HG03196 (cell line): ENCODE results near the gene ESYT2.
"Not testable (repeated sequence)": the region's sequence is repeated elsewhere in the genome, so short reads cannot be mapped to it uniquely, and the experiment has no call there.

ENCODE experiments used
- ATAC-seq: cut with Tn5 transposase; IDR thresholded peaks from one replicate; pipeline ENCODE4 v1.9.1; 2021; ENCODE audit not compliant: unreplicated experiment

ESYT2 gene, protein sequence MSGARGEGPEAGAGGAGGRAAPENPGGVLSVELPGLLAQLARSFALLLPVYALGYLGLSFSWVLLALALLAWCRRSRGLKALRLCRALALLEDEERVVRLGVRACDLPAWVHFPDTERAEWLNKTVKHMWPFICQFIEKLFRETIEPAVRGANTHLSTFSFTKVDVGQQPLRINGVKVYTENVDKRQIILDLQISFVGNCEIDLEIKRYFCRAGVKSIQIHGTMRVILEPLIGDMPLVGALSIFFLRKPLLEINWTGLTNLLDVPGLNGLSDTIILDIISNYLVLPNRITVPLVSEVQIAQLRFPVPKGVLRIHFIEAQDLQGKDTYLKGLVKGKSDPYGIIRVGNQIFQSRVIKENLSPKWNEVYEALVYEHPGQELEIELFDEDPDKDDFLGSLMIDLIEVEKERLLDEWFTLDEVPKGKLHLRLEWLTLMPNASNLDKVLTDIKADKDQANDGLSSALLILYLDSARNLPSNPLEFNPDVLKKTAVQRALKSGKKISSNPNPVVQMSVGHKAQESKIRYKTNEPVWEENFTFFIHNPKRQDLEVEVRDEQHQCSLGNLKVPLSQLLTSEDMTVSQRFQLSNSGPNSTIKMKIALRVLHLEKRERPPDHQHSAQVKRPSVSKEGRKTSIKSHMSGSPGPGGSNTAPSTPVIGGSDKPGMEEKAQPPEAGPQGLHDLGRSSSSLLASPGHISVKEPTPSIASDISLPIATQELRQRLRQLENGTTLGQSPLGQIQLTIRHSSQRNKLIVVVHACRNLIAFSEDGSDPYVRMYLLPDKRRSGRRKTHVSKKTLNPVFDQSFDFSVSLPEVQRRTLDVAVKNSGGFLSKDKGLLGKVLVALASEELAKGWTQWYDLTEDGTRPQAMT

GRCh38 chr7:158829342-158830210 is at the start of gene ESYT2:
Gene ESYT2 (minus strand): TSS chr7:158829509. CDS start chr7:158829418, 91 bp downstream.
- ATAC-seq = peak; percentile 86

DNA sequence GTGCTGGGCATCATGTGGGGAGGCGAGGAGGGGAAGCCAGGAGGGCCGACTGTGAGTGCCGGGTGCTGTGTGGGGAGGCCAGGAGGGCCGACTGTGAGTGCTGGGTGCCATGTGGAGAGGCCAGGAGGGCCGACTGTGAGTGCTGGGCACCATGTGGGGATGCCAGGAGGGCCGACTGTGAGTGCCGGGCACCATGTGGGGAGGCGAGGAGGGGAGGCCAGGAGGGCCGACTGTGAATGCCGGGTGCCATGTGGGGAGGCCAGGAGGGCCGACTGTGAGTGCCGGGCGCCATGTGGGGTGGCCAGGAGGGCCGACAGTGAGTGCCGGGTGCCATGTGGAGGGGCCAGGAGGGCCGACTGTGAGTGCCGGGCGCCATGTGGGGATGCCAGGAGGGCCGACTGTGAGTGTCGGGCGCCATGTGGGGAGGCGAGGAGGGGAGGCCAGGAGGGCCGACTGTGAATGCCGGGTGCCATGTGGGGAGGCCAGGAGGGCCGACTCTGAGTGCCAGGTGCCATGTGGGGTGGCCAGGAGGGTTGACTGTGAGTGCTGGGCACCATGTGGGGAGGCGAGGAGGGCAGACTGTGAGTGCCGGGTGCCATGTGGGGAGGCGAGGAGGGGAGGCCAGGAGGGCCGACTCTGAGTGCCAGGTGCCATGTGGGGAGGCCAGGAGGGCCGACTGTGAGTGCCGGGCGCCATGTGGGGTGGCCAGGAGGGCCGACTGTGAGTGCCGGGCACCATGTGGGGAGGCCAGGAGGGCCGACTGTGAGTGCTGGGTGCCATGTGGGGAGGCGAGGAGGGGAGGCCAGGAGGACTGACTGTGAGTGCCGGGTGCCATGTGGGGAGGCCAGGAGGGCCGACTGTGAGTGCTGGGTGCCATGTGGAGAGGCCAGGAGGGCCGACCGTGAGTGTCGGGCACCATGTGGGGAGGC is 49.1 kb upstream of the ESYT2 start:
- ATAC-seq = not testable (repeated sequence)

DNA sequence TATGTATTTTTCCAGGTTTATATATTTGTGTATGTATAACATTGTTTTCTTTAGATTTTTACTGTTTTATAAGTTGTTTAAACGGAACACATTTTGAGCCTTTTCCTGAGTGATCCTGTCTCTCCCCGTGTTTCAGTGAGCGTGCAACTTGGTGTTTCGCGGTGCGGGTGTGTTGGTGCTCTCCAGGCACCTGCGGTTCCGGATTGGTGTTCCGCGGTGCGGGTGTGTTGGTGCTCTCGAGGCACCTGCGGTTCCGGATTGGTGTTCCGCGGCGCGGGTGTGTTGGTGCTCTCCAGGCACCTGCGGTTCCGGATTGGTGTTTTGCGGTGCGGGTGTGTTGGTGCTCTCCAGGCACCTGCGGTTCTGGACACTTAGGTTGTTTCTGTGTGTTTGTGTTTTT is 47.7 kb upstream of the ESYT2 start:
- no peak for ATAC-seq

DNA sequence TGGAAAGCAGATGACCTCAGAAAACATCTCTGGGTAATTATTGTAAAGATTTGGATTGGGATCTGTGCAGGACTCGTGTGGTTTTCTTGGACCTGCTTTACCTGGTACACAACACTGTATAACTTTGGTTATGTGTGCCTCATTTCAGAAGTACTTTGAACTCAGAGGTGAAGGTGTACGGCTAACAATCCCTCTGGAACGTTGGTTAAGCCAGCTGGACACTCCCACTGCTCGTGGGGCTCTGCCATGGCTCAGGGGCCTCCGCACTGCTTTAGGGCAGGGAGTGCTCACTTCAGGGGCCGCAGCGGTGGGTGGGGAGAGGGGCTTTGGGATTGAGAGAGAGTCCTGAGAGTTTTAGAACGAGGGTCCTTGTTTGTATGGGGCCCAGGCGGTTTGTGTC is 40.6 kb upstream of the ESYT2 start:
- ATAC-seq = no peak

DNA sequence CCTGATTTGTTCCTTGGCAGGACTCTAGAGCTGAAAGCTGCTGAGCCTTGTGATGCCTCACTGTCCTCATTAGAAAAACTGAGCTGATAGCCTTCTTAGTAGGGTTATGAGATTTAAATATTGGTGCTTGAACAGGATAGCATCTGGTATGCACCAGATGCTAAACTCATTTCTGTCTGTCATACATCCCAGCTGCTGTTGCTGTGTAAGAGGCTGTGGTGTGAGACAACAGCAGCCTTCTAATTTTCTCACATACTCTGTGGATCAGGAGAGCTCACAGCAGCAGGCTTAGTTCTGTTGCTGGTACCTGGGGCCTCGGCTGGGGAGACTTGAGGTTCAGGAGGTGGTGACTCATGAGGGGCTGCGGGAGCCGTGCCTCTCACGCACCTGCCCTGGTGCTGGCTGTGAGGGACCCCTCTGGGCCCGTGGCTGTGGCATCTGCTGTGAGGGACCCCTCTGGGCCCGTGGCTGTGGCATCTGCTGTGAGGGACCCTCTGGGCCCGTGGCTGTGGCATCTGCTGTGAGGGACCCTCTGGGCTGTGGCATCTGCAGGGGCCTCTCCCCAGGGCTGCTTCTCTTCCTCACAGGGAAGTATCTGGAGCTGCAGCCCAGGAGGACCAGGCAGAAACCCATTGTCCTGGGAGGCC is 39.6 kb upstream of the ESYT2 start:
- ATAC-seq = no peak

DNA sequence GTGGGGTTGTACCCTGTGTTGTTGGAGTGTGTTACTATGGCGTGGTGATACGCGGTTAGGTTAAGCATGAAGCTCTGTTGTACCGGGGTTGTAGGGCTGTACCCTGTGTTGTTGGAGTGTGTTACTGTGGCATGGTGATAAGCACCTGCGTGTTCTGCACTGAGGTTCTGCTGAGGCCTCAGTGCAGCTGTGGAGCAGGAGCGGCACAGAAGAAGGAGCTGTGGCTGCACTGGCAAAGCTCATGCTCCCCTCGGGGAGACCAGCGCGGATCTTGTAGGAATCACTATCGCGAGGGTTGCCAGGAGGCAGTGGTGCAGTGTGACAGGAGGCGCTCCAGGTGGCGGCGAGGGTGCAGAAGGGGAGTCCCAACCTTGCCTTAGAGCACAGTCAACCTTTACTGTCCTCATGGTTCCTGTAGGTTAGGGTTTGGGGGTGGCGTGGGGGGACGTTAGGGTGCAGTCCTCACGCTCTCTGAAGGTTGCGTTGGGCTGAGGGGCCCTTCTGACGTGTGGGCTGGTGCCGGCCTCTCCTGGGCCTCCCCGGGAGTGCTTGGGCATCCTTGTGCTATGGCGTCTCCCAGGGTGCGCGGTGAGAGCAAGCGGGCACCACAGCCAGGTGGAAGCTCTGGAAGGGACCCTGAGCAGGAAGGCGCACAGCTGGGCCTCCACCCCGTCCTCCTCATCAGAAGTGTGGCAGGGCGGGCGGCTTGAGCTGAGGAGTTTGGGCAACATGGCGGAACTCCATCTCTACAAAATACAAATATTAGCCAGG is 38.1 kb upstream of the ESYT2 start:
- ATAC-seq = no peak

DNA sequence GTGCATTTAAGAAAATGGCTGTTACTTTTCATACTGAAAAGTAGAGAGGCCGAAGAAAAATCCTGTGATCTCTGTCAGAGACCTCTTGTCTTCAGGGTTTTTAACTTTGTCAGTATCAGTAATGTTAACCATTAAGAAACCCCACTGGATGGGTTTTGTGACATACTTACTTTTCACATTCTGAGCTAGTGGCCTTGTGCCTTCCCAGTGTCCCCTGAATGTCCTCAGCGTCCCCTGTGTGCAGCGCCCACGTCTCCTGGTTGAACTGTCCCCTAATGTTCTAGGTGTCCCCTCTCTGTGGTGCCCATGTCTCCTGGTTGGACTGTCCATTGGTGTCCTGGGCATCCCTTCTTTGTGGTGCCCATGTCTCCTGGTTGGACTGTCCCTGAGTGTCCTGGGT is 36.7 kb upstream of the ESYT2 start:
- no peak for ATAC-seq

GRCh38 chr7:158865462-158865922 is 36.2 kb upstream of the ESYT2 start:
- no peak for ATAC-seq

DNA sequence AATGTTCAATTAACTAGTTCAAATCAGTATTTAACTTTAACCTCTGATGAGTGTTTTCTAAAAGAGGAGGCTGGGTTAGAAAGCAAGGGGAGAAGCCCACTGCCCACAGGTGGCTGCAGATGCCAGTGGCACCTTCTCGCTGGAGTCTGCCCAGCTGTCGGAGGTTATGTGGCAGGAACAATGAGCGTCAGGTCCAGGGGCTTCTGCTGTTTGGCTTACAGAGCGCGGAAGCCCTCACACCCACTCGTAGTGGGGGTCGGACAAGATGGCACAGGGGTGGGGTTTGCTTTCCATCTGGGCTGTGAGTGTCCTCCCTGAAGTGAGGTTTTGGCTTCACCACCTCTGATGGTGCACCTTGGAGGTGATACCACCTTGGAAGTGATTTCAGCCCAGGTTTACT is 35.5 kb upstream of the ESYT2 start:
- ATAC-seq = no peak

DNA sequence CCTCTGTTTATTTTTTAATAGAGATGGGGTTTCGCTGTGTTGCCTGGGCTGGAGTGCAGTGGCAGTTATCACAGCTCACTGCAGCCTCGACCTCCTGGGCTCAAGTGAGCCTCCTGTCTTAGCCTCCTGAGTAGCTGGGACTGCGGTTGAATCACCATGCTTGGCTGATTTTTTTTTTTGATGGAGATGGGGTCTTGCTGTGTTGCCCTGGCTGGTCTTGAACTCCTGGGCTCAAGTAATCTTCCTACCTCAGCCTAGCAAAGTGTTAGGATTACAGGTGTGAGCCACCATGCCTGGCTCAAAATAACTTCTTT is 35.2 kb upstream of the ESYT2 start:
- ATAC-seq = no peak

DNA sequence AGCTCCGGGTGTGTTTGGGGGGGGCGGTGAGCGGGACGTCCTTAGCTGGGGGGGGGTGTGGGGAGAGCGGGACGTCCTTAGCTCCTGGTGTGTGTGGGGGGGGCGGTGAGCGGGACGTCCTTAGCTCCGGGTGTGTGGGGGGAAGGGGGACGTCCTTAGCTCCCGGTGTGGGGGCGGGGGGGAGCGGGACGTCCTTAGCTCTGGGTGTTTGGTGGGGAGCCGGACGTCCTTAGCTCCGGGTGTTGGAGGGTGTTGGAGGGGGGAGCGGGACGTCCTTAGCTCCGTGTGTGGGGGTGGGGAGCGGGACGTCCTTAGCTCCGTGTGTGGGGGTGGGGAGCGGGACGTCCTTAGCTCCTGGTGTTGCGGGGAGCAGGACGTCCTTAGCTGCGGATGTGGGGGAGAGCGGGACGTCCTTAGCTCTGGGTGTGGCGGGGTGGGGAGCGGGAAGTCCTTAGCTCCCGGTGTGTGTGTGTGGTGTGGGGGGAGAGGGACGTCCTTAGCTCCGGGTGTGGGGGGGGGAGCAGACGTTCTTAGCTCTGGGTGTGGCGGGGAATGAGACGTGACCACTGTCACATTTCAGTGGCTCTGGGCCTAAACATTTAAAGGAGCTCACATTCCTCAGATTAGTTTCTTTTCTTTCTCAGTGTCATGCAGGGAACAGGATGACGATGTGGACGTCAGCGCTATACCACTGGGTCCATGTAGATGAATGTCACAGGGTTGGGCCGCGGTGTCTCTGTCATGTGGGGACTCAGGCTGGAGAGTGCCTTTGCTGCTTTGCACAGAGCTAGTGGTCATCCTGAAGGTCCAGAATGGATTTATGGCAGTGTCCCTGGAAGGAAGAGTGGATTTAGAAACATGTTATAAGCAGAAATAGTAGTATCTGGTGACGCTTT is 34.5 kb upstream of the ESYT2 start:
- ATAC-seq = no peak

- ATAC-seq = not testable (repeated sequence)
Observed at GRCh38 chr7:158862985-158863610, 33.8 kb upstream of the ESYT2 start.

GRCh38 chr7:158861936-158862704 is 32.8 kb upstream of the ESYT2 start:
- ATAC-seq = no peak

GRCh38 chr7:158861004-158861787 is 31.9 kb upstream of the ESYT2 start:
- ATAC-seq = no peak

DNA sequence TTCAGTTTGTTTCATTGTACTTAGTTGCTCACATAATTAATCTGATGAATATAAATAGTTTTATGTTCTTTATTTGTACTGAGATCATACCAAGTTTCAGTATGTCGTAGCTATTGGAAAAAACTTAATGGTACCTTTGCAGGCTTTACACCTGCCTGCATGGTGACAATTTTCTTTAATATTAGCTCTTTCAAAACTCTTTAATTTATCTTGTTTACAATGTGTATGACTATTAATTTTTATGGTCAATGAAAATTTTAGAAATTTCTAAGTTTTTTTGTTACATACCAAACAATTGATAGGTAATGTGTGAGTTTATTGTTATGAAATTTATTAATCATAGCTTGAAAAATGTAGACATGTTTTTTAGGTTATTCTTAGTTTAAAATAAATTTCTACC is 31.1 kb upstream of the ESYT2 start:
- no peak for ATAC-seq
